Measurements from ENCODE around the gene COBL. TPM values are rescaled to one million over a fixed set of nuclear protein-coding genes. Genes with fewer than 3 reads are reported as not detected.

The COBL gene
- total RNA-seq, 1 experiment from 2014 or later, result 0.39 TPM

- ATAC-seq (no peak), DNase-seq (ENCODE audit: low read depth, low spot score) (no peak)
- TF ChIP-seq SIN3A (IDR thresholded peaks at IDR 0.05; ENCODE audit: borderline replicate concordance, insufficient read depth, low read depth, low read length) (no peak), REST (IDR thresholded peaks at IDR 0.05; ENCODE audit: insufficient read depth in 1 of 2, low read depth in 2 of 2, low read length in 1 of 2) (no peak), POLR2AphosphoS5 (IDR thresholded peaks at IDR 0.05; ENCODE audit: low read depth, low read length) (no peak)
- Histone ChIP-seq H3K27me3 (ENCODE audit: control insufficient read depth, insufficient read depth, low read length) (peaks cover 14% of the 10 kb centered on the region), H3K4me3 (ENCODE audit: low read depth in 2 of 2, low read length in 2 of 2) (no peak overlapping the region), H3K9me3 (ENCODE audit: control insufficient read depth, insufficient read depth, low read depth, low read length) (no peaks in the 10 kb centered on the region), H3K4me1 (ENCODE audit: control insufficient read depth, insufficient read depth, low read length) (no peaks in the 10 kb centered on the region), H3K27ac (ENCODE audit: low read length) (no peak overlapping the region), H3K36me3 (ENCODE audit: control insufficient read depth, insufficient read depth, low read length) (no peaks in the 10 kb centered on the region)
- BruUV-seq (replicated peaks), result no TSS peak
- intact Hi-C loops (cut with micrococcal nuclease; ENCODE audit: unreplicated experiment), result no loop called here
- ChIA-PET POLR2A (no interaction called here), CTCF (no interaction called here)
- in situ Hi-C loops (cut with HindIII; ENCODE audit: low pct_unique_long_range_greater_than_20kb, low sequenced_read_pairs), result no loop called here
These were observed 86.3 kb downstream of the COBL start for GRCh38 chr7:51230324-51230625.

GRCh38 chr7:51229620-51230323 lies 86.8 kb downstream of the COBL start:
- Histone ChIP-seq H3K36me3 (ENCODE audit: control insufficient read depth, insufficient read depth, low read length) (no peaks in the 10 kb centered on the region), H3K4me3 (ENCODE audit: low read depth in 2 of 2, low read length in 2 of 2) (no peak overlapping the region), H3K9me3 (ENCODE audit: control insufficient read depth, insufficient read depth, low read depth, low read length) (no peaks in the 10 kb centered on the region), H3K4me1 (ENCODE audit: control insufficient read depth, insufficient read depth, low read length) (no peaks in the 10 kb centered on the region), H3K27ac (ENCODE audit: low read length) (no peak overlapping the region), H3K27me3 (ENCODE audit: control insufficient read depth, insufficient read depth, low read length) (peaks cover 14% of the 10 kb centered on the region)
- DNase-seq (ENCODE audit: low read depth, low spot score) (no peak), ATAC-seq (no peak)
- intact Hi-C loops (cut with micrococcal nuclease; ENCODE audit: unreplicated experiment), result no loop called here
- CTCF ChIA-PET, result interaction anchor here (0.6 to 1.5 kb wide), 2 partner anchors 16 to 137 kb away, joined by 3 to 4 read pairs; no protein-coding TSS in a partner anchor
- no peak for TF ChIP-seq TCF7L2 (IDR thresholded peaks at IDR 0.05; ENCODE audit: low read depth, low read length)
- TF ChIP-seq REST (IDR thresholded peaks at IDR 0.05; ENCODE audit: insufficient read depth in 1 of 2, low read depth in 2 of 2, low read length in 1 of 2), result no peak
- no peak for TF ChIP-seq CTCF (IDR thresholded peaks at IDR 0.05)
- no peak for TF ChIP-seq POLR2AphosphoS5 (IDR thresholded peaks at IDR 0.05; ENCODE audit: low read depth, low read length)
- TF ChIP-seq SIN3A (IDR thresholded peaks at IDR 0.05; ENCODE audit: borderline replicate concordance, insufficient read depth, low read depth, low read length), result no peak
- in situ Hi-C loops (cut with HindIII; ENCODE audit: low pct_unique_long_range_greater_than_20kb, low sequenced_read_pairs), result no loop called here
- POLR2A ChIA-PET, result no interaction called here
- no TSS peak for BruUV-seq (replicated peaks)
